Stimulated activated CD4-positive, alpha-beta T cell treated with anti-CD3 and anti-CD28 coated beads, Interleukin-12 subunit alpha, Interleukin-12 subunit beta, amount 100 ng/mL, for 48 hours (primary cell): ENCODE results near the gene BRD3OS.

ENCODE experiments used
- DNase-seq, 3 donors: peaks; one replicate each; pipeline ENCODE4 v3.0.0-alpha.2; 2020; ENCODE audit warnings: low read depth in 2 of 3, low spot score in 1 of 3

Gene BRD3OS

DNA sequence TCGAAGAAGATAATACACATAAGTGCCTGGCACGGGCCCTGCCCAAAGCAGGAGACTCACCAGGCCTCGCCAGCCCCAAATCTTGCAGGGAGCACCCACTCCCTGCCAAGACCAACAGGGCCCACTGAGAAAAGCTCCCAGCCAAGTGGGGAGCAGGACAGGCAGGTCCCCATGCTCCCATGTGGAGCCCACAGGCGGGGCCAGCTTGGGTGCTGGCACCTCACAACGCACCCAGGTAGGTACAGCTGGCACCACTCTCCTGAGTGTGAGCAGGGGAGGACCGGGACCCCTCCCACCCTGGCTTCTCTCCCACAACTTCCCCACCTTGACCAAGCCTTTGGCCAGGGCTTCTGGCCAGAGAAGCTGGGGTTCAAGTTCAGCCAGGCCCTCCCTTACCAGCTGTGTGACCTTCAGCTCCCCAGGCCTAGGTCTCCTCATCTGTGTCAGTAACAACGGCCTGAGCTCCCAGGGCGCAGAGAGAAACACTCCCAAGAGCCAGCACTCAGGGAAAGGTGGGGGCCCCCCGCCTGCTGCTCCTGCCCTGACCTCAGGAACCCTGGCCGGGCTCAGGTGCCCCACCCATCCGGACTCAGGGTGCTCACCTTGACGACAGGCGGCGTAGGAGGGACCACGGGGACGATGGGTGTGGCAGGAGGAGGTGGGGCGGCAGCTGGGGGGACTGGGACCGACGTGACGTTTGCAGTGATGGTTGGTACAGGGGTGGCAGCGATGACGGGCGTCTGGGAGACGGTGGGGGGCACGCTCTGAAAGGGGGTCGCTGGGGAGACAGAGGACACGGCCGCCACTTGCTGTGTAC, 24.7 kb downstream of the BRD3OS start:
- DNase-seq: no peak

DNA sequence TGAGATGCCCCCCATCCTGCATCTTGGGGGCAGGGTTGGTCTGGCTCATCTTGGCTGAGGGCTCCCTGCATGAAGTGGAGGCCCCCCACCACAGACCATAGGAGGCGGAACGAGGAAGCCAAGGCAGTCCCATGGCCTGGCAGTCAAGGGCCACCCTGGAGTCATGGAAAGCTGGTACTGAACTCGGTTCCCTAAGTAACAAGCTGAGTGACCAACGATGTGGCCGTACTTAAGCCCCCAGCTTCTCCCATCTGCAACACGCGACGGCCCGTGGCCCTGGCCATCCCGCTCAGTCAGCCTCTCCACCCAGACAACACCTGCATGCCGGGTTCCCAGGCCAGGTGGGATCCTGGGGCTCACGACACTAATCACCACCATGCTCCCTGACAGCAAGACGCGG, 25.4 kb downstream of the BRD3OS start:
- no peak for DNase-seq

DNA sequence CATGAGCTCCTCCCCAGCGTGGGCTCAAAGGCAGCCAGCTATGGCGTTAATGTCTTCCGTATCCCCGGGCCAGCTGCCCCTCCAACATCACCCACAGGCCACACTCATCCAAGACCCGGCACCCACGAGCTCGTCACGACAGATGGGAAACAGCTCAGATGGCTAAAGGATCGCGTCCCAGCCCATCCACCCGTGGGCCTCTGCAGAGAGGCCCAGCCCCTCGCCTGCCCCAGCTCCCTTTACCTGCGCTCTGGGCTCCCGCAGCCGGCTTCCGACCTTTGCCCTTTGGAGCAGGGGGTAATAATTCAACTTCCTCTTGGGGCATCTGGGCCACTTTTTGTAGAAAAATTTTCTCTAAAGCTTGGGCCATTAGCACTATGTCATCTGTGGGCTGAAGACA, 26.0 kb downstream of the BRD3OS start:
- DNase-seq: no peak

DNA sequence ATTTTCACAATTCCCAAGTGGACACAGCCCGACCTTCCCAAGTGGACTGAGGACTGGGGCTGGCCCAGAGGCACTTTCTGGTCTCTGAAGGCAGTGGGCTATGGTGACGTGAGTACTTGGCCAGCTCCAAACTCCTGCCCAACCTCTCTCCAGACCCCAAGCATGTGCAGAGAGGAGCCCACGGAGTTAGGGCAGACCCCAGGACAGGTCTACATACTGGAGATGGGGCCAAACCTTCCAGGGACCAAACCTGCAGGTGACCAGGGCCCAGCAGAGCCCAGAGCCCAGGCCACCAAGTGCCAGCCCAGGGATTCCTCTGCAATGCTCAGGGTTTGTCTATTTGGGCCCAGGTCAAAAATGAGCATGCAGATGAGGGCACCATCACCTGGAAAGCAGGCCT, 27.2 kb downstream of the BRD3OS start:
- no peak for DNase-seq

DNA sequence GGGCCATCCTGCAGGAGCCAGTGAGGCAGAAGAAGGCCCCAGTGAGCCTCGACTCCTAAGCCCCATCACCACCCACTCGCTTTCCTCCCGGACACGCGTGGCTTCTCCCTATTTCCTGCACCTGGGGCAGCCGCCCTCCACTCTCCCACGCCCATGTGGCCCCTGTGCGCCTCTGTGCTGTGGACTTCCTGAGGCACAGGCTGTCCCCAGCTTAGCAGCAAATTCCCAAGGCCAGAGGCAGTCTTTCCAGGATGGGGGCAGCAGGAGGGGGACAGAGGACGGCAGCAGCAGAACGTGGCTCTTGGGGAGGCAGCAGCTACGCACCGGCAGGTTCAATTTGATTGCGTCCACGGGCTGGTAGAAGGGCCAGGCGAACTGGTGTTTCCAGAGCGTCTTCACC, 27.7 kb downstream of the BRD3OS start:
- DNase-seq: no peak

DNA sequence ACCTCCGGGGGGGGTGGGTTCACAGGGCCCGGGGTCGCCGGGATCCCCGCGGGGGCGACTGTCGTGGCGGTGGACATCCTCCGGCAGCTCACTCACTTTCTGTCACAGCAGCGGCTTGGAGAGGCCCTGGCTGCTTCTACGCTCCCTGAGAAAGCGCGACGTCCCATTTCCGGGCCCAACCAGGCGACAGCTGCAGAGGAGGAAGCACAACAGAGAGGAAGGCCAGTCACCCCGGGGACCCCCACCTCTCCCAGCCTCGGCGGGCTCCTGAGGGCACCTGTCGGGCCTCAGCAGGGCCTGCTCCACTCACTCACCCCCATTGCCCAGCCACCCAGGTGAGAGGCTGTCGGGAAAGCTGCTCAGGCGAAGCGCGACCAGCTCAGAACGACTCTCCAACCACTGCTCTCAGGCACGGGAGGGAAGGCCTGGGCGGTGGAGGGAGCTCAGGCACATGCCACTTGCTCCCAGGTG, 28.2 kb downstream of the BRD3OS start:
- DNase-seq: no peak

DNA sequence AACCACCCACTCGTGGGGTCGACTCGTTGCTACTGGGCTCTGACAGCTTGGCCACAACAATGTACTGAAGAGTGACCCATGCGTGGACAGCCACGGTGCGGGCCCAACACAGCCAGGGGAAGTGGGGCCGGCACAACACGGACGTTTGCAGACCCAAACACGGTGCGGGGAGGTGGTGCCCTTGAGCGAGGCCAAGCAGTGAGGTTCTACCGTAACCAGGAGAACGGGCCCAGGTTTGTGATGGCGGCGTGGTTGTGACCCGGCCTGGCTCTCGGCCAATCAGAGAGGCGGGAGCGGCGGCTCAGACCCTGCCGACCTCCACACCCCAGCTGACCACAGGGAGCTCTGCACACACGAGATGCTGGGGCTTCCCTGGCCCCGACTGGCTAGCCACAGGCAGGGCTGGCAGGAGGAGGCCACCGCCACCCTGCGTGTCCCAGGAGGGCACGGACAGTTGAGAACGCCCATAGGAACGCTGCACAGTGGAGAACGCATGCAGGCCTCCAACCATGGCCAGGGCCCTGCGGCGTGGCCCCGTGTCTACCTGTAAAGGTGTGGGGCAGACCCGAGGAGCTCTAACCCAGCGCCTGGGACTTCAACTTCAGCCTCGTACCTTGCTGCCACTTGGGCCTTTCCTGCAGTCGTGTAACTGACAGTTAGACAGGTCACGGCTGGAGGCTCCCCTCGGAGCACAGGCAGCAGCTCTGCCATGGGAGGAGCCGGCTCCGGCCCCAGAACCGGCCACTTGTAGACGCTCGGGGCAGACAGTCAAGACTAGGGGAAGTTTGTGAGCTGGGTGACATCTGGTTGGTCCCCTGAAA, 28.9 kb downstream of the BRD3OS start:
- DNase-seq: no peak

DNA sequence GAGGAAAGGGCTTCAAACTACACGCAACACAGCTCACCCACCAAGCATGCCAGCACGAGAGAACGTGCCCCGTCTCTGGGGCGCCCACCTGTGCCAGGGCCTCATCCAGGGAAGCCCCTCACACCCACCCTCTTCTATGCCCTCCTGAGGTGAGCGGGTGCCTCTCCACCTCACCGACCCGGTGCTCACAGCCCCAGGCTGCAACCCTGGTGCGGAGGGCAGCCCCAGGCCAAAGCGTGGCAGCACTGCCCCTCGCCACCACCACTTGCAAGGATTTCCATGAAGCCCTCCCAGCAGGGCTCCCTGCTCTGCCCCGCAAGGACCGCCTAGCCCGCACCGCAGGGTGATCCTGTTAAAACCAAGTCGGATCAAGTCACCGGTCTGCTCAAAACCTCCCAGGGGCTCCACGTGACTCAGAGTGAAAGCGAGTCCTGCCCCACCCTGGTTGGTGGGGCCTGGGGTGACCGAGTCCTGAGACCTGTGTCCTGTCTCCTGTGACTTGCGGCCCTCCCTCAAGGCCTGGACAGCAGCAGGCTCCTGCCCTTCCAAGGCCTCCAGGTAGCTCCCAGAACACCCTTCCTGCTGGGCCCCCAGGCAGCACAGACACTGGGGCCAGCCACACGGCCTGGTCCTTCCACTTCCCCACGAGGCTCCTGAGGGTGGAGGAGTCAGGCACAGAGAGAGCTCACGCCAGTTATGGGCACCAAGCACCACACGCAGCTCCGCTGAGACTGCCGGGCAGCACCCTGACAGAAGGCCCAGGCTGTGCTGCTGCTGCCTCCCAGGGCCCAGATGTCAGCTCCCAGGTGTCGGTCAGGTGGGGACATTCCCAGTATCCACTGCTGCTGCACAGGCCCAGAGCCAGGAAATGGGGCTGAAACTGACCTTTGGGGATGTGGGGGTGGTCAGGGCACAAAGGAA, 29.9 kb downstream of the BRD3OS start:
- DNase-seq: no peak

DNA sequence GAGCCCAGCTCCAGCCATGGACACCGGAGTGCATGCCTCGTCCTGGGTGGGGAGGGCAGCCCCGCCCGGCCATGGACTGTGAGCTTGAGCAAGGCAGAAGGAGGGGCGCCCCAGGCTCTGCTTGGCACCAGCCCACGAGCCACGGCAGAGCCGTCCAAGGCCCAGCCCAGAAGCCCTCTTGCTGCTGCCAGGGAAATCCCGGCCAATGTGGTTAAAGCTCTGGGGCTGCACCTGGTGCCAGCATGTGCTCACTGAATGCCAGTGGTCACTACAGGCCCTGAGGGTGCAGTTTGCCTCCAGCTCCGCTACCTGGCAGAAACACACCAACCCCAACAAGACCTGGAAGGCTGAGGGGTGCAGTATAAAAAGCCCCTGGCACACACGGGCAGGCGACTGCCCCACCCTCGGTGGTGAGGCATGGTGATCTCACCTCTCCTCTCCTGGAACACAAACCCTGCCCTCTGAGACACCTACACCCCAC, 30.7 kb downstream of the BRD3OS start:
- no peak for DNase-seq

DNA sequence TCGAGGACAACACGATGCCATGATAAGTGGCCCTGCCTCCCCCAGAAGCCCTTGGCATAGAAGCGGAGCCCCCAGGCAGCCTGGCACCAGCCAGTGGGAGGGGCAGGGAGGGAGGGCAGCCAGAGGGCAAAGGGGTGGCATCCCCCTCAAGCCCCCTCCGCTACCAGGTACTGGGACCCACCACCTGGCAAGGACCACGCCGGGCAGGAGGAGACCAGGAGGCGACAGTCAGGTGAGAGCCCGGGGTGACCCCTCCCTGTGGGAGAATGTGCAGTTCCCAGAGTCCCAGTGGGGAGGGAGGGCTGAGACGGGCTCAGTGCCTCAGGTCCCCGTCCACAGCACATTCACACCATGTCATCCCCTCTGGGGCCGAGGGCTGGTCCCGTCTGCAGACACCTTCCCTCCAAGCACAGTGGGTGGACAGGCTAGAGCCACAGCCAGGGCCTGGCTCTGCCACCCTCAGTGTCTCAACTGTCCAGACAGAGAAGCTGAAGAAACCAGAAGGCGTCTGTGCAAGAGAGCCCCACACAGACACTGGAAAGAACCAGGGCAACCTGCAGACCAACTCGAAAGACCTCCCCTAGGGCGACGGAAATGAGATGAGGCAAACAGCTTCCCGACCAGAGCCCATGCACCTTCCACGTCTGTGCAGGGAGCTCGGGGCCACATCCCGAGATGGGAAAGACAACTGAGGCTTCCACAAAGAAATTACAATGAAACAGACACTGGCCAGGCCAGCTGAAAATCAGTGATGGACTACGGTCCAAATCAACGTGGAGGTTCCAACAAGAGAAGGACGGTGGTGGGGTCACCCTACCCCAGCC, 31.4 kb downstream of the BRD3OS start:
- no peak for DNase-seq

DNA sequence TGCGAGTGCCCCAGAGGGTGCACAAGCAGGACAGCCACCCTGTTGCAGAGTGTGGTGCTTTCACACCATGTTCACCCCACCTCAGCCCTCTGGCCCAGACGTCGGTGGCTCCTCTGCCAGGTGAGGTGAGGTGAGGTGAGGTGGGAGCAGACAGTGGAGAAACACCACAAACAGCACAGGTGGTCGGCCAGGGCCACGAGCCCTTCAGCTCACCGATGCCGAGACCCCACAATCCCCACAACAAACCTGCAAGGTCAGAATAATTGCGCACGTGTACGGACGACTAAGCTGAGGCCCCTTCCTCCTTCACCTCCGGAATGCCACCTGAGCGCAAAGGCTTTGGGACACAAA, 32.0 kb downstream of the BRD3OS start:
- no peak for DNase-seq

DNA sequence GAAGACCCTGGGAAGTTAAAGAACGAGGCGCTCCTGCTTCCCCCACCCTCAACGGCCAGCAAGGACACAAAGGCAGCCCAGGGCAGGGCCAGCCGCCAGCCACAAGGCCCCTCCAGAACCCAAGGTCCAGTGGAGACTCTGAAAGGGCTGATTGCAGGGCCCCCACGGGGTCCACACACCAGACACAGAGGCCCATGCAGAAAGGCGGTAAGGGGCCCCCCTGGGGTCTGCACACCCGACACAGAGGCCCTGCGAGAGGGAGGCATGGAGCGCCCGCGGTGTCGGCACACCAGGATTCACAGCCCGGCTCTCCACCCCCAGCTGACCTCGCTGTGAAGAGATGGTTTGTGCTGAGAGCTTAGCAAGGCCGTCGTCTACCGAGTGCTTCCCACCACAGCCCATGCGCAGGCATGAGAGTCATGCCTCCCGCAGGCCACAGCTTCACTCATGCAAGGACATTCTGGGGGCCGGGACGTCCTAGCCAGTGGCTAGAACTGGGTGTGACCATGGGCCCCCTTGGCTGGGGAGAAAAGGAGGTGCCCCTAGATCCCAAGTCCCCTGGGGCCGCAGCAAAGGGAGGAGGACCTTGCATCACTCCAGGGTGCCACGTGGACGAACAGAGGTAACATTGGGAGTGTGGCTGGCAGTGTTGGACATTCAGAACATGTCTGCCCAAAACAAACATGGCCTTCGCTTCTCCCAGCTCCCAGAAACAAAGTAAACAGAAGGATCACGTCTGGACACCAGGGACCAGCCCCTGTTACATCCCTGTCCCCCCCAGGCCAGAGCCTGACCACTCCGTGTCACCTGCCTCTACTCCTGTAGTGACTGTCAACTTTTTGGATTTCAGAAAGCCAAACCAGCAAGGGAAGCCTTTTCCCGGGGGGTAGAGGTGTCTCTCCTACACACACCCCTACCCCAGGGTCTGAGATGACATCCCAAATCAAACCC, 32.7 kb downstream of the BRD3OS start:
- DNase-seq: no peak

DNA sequence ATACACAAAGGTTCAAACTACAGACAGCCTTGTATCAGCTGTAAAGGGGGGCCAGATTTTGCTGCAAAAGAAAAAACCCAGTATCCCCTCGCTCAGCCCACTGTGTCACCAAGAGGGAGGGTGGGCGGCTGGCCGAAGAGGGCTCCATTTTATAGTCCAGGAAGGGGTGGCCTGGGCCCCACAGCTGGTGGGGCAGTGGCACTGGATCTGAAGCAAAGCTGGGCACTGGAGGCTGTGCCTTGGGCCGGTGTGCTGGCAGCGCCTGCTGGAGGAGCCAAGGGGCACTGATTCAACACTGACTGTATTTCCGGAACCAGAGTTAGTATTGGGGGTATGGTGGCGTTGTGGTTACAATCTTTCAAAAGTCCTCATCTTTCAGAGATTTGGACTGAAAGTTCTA, 33.4 kb downstream of the BRD3OS start:
- DNase-seq: no peak

DNA sequence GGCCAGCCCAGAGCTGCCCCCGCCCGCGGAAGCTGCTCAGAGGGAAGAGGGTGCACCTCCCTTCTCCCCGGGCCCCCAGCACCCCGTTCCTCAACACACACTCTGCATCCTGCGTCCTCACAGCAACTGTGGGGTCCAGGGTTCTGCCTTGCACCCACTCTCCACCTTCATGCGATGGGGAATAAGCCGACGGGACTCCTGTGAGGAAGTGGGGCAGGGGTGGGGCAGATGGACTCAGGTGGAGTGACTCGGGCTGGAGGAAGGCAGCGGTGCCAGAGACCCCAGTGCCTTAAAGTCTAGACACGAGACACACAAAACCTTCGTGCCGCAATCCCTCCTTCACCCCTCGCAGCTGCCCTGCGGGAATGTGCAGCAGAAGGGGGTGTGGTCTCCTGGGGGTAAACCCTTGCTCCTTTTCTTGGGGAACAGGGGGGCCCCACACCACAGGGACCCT, 33.9 kb downstream of the BRD3OS start:
- DNase-seq: no peak

DNA sequence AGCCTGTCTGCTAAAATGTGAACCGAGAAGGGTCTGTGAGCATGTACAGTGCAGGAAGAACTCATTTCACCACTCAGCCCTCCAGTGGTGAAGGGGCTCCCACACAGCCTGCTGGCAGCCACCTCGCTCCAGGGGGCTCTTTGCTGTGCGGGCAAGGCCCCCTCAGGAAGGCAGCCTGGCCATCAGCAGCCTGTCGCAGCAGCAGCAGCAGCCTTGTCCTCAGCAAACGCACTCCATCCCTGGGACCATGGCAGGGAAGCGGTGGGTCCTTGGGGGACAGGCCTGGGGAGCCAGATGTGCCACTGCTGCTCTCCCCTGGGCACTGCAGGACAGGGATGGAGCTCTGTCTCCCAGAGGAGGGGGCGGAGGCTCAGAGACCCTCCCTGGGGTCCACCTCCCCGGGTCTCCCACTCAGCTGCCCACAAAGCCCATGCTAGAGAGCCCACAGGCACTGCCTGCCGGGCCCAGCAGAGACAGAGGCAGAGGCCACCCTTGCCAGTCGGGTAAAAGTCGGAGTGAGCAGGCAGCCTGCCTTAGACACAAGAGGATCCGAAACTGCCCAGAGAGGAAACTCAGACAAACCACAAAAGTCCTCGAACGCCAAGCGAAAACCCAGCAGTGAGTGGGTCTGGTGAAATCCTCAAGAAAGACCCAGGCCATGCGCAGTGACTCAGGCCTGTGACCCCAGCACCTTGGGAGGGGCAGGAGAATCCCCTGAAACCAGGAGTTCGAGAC, 34.5 kb downstream of the BRD3OS start:
- no peak for DNase-seq

DNA sequence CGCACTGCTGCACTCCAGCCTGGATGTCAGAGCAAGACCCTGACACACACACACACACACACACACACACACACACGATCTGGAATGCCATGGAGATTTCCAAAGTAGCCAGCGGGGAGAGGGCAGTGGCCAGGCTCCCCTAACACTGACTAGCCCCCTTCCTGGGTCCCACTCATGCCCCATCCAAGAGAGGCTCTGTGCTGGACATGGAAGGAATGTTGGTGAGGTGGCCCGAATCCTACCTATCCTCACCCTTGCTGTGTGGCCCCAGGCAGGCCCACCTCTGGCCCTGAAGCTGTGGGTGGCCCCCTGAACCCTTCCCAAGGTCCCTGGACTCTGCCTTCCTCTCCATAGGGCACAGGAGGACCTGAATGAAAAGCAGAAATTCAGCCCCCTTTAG, 35.3 kb downstream of the BRD3OS start:
- DNase-seq: no peak

DNA sequence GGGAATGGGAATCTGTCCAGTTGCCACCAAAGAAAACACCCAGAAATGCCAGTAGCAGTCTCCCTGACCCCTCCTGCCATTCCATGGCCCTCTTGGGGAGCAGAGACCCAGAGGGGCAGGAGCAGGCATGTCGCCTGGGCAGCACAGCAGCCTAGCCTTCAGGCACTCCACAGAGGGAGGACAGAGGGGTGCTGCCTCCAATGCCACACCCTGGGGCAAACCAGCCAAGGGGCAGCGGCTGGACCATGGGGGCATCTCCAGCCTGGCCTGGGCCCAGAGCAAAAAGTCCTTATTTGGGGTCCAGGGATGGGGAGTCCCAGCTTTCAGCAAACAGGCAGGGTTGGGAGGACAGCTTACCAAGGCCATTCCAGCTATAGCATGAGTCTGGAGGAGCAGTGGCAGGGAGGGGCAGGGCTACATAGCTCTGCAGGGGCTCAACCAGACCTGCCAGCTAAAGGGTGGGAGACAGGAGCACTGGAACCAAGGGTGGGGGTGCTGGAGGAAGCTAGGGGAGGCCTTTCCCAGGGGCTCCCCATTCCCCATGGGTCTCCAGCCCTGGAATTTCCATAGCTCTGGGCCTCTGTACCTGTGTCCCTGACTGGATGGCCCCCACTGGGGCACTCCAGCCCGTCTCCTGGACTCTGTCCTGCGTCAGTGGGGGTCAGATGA, 35.9 kb downstream of the BRD3OS start:
- DNase-seq: no peak
